HG03139 (cell line): ENCODE results near the gene RALGPS1.

Experiments
- ATAC-seq: cut with Tn5 transposase; IDR thresholded peaks from one replicate; pipeline ENCODE4 v1.9.1; 2021; ENCODE audit not compliant: unreplicated experiment

The RALGPS1 gene

DNA sequence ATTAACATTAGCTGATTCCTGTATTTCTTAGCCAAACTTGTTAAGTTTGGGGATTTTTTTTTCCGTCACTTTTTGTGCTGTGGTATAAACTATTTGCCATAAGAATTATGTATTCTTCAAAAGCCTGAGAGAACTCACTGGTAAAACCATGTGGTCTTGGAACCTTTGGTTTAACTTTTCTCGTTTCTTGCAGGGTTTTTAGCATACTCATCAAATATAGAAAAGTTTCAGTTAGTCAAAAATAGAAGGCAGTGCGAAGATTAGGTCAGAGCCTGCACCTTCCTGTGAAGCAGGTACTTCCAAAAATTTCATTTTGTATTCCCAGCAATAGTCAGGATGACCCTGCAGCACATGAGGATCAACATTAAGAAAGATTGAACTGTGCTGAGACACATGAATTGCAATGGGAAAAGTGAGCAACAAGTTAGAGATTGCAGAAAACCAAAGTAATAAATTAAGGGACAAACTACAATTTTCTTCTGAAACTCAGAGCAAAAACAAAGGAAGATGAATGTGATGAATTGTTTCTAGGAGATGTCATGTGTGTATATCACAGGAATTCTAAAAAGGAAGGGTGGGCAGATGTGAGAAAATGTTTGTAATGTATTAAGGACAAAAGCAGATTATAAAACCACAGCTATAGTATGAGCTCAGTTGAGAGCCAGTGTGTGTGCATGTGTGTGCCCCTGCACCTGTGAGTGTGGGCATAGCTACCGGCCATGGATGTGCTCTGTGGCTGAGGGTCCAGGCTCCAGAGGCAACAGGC lies 105.6 kb downstream of the RALGPS1 start:
- ATAC-seq: no peak

- no peak for ATAC-seq
Measured at GRCh38 chr9:127020802-127021078, 106.2 kb downstream of the RALGPS1 start.

DNA sequence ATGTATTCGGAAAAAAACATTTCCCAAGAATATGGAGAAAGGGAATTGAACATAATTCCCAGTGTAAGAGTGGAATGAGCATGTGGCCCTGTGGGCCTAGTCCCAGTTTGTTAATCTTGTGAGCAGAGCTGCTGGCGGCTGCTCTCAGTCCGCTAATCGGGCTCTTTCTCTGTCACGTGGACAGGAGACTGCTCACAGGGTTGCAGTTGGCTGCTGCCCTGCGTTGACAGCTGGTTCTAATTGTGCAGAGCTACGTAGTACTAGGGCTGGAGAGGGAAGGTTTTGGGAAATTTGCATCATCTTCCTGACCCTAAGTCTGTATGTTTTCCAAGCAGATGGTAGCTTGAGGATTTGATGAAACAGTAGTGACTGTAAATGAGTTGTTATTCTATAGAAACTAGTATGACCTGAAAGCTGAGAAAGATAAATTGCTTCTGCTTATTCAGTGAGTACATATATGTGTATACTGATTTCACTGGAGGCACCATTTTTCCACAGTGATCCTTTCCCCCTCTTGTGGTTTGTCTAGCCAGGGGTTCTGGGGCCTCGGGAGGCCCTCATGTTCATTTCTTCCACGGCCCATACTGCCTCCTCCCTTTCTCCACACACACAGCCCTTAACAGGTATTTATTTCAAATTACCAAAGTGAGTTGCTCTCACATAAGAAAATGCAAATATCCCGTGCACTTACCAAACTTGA lies 107.2 kb downstream of the RALGPS1 start:
- ATAC-seq: no peak

GRCh38 chr9:127022913-127023660 lies 108.5 kb downstream of the RALGPS1 start:
- ATAC-seq: no peak

DNA sequence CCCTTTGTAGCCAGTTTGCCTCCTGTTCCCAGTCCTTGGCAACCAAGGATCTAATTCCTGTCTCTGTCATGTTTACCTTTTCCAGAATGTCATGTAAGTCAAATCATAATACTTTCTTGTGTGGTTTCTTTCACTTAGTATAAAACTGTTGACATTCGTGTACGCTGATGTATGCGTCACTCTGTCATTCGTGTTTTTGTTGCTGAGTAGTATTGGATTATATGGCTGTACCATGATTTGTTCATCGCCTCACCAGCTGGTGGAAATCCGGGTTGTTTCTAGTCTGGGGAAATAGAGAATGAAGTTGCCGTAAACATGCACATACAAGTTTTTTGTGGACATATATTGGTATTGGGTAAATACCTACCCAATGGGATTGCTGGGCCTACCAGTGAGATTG lies 110.5 kb downstream of the RALGPS1 start:
- no peak for ATAC-seq

GRCh38 chr9:127027694-127028093 lies 113.1 kb downstream of the RALGPS1 start:
- ATAC-seq: no peak

- ATAC-seq: no peak
Measured at GRCh38 chr9:127029548-127029947, 115.0 kb downstream of the RALGPS1 start.

GRCh38 chr9:127030814-127031740 lies 116.5 kb downstream of the RALGPS1 start:
- ATAC-seq: no peak

DNA sequence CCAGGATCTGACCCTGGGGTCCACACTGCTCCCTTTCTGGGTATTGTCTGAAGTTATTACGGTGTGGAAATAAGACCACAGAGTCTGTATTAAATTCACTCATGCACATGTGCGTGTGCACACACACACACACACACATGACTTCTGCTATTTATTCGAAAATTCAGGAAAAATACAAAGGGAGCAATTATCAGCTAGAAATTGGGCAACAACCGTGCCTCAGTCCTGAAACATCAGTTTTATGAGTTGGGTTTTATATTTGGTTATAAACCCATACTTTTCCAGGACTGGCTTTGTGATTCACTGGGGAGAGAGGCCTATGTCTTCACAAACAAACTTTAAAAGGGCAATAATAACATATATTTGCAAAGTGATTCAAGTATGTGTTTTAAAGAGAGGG lies 117.7 kb downstream of the RALGPS1 start:
- ATAC-seq: no peak

DNA sequence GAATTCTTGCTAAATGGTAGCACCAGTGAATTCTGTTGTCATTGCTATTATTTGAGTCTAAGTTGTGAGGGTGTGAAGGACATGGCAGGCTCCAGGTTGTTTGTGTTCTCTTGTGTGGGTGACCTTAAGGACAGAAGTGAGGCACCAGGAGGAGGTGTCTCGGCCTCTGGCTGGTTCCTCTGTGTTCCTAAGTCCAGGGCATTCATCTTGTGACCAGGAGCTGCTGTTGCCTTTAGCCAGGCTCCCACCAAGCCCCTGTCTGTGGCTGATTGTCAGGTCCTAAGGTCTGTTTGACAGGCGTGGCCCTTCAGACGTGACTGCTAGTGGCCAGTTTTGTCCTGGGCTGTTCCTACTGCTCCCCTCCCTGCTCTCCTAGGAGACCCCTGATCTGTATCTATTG lies 118.5 kb downstream of the RALGPS1 start:
- ATAC-seq: no peak

- ATAC-seq: no peak
Measured at GRCh38 chr9:127033789-127034188, 119.2 kb downstream of the RALGPS1 start.

GRCh38 chr9:127034691-127035090 lies 120.1 kb downstream of the RALGPS1 start:
- no peak for ATAC-seq

DNA sequence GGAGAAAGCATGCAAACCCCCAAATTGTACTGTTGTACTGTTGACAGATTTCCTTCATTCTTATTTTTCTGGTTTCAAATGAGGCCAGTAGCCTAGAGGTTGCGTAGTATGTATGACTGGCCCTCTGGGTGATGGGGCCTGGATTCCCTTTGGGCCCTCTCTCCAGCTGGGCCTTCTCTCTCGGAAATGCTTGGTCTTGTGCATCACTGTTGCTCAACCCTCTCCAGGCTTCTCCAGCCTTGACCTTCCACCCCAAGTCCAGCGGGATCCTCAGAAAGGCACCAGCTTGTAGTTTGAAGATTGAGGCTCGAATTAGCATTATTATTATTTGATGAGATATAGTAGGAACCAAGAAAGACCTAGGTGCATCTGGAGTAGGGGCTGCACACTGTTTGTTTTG lies 120.8 kb downstream of the RALGPS1 start:
- no peak for ATAC-seq

DNA sequence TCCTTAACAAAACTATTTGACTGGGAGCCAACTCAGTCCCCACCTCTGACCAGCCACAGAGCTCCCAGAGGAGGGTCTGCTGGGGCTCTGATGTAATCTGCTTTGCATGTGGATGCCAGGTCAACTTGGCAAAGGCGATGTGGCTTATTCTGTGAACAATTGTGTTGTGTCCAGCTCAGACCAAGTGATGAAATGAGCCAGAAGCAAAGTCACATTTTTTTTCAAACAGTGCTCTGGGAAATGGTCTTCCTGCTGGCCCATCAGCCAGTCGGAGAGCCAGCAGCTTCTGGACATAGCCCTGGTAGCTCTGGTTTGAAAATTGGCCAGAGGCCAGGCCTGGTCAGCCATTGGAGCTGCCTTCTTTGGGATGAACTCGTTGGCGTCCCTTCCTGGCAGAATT lies 121.4 kb downstream of the RALGPS1 start:
- no peak for ATAC-seq

DNA sequence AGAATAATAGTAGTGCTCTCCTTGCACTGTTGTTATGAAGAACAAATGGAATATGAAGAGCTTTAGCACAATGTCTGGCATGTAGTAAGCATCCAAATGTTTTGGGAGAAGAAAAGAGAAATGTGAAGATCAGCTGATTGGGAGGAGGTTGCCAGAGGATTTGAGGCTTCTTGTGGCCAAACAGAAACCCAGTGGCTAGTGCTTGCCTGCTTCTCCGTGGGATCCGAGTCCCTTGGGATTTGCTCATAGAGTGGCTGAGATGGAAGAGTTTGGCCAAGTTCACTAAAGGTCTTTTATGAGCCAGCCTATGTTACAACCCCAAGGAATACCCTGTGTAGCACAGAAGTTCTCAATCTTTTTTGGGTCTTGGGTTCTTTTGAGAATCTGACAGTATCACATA lies 121.9 kb downstream of the RALGPS1 start:
- no peak for ATAC-seq

DNA sequence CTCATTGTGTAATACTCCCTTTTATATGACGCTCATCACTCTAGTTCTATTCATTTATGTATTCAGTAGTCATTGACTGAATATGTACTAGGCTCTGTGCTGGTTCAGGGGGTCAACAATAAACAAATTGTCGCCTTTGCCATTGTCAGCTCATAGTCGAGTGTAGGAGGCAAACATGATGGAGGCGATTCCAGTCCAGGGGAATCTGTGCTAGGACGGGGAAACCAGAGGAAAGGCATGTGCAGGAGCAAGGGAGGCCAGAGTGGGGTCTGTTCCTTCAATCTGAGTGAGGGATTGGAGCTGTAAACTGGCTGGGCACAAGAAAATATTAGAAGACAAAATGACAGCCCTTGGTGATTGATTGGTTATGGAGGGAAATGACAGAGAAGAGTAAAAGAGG lies 123.9 kb downstream of the RALGPS1 start:
- ATAC-seq: no peak

DNA sequence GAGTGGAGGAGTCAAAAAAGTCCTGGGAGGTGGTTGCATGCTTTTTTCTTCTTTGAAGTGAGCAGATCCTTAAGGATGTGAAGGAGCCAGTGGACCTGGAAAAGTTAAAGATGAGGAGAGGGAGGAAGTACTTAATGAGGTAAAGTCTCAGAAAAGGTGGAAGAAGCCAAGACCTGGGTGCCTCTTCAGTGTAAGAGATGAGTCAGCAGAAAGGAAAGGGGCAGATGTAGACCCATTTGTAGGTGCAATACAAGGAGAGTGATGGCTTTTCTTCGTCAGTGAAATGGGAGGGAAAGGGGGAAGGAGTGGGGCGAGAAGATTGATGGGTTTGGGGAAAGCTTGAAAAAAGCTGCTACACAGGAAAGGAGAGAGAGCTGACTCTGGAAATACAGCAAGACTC lies 124.9 kb downstream of the RALGPS1 start:
- no peak for ATAC-seq

DNA sequence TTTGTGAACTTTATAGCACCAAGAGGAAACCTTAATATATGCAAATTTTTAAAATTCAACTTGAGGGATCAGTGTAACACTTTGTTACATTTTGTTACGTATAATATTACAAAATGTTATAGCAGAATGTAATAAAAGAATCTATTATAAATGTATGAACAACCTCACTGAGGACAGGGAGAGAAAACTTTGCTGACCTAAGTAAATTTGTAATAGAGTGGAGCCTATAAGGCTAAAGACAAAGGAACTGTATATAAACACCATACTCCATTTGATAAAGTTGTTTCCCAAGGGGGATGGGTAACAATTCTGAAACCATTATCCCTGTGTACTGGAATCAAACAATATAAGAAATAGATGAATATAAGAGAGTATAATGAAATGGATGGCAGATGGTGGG lies 130.6 kb downstream of the RALGPS1 start:
- no peak for ATAC-seq

GRCh38 chr9:127047971-127048370 lies 133.4 kb downstream of the RALGPS1 start:
- no peak for ATAC-seq

DNA sequence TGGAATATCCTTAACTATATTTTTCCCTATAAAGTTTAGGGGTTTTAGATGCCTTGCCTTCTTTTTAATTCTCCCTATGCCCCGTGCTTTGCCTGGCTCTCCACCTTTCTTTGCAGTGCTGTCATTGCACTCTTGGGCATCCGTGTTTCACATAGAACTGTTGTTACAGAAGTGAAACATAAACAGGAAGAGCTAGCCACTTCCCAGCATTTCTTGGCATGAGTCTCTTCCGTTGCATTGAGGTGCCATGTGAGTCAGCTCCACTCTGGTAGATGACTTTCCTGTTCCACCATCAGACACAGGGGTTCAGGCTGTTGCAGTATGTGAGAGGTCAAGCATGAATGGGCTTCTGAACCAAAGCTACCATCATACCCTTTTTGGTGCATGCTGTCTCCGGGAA lies 134.5 kb downstream of the RALGPS1 start:
- no peak for ATAC-seq

GRCh38 chr9:127049581-127049980 lies 135.0 kb downstream of the RALGPS1 start:
- no peak for ATAC-seq
